Esophagus squamous epithelium (tissue), 5 donors: Measurements from ENCODE around the gene POU2F2. TPM values are rescaled to one million over a fixed set of nuclear protein-coding genes. Genes with fewer than 3 reads are reported as not detected.

Experiments
- DNase-seq: peaks from one replicate; lab custom pipeline; 2025; lab: John Stamatoyannopoulos, UW
- H3K27ac ChIP-seq, 4 donors: fragments of 200-600 bp; sonication (generic); one replicate each; pipeline ENCODE4 v1.5.1; 2016 to 2019; ENCODE audit warnings: mild to moderate bottlenecking in 1 of 4
- H3K27me3 ChIP-seq, 4 donors: fragments of 200-600 bp; sonication (generic); 1 replicate in 3 of 4; 2 replicates in 1 of 4; pipeline versions ENCODE4 v1.5.1 to v1.6.0; 2017 to 2021; ENCODE audit warnings: antibody characterized with exemption in 1 of 4
- H3K36me3 ChIP-seq, 3 donors: fragments of 200-600 bp; sonication (generic); one replicate each; pipeline ENCODE4 v1.5.1; 2016 to 2019
- H3K4me1 ChIP-seq, 3 donors: fragments of 200-600 bp; sonication (generic); one replicate each; pipeline ENCODE4 v1.5.1; 2017 to 2019
- H3K4me3 ChIP-seq, 4 donors: fragments of 200-600 bp; sonication (generic); 1 replicate in 3 of 4; 2 replicates in 1 of 4; pipeline ENCODE4 v1.5.1; 2016 to 2019; ENCODE audit warnings: mild to moderate bottlenecking in 2 of 4, moderate library complexity in 1 of 4
- H3K9me3 ChIP-seq, 3 donors: fragments of 200-600 bp; sonication (generic); one replicate each; pipeline ENCODE4 v1.5.1; 2016 to 2019
- POLR2A ChIP-seq, 4 donors: fragments of 450-650 bp; IDR thresholded peaks; one replicate each; pipeline ENCODE4 v1.6.1; 2017; ENCODE audit warnings: antibody characterized with exemption in 4 of 4, mild to moderate bottlenecking in 4 of 4, moderate library complexity in 3 of 4
- WGBS, 2 donors: methylation state at CpG; one replicate each; pipeline ENCODE4 v1.1.5; 2018; 5-methylcytosine and 5-hydroxymethylcytosine counted together
- intact Hi-C: fragments of 100-400 bp; cut with DNase I; formaldehyde crosslinking; loops from one replicate; pipeline ENCODE4 v1.15.0; 2022
- total RNA-seq, 4 donors: library from RNA; depleted of rRNA; stranded (reverse); fragments of >200 nt; gene quantifications; one replicate each; pipeline ENCODE4 v1.1.0, GENCODE V29; 2016
- TF ChIP-seq, protein P1 (sequence below), 6 experiments: fragments of 450-650 bp in 4 of 6; fragments of 200-600 bp in 2 of 6; sonication (generic) in 2 of 6; IDR thresholded peaks; one replicate each; pipeline ENCODE4 v1.5.1; 2016 to 2019; ENCODE audit warnings: antibody characterized with exemption in 6 of 6, mild to moderate bottlenecking in 4 of 6, moderate library complexity in 4 of 6
- donor health status: DM: yes; HTN: yes; CAD: no.

The POU2F2 gene
- total RNA-seq, 4 donors from 2014 or later, result 0.18 to 0.67 (median 0.57) TPM; not detected in 1

DNA sequence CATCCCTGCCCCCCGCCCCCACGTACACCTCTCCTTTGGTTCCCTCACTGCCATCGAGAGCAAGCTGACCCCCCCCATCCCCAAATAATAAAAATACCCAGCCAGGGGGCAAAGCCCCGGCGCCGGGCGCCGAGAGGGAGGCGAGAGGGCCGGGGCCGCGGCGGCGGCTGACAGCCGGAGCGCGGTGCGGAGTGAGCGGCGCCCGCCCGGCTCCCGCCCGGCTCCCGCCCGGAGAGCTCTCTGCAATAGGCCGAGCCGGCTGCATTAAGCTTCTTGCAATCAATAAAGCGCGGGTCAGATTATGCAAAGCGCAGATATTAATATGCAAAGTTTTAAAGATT, 44.4 kb upstream of the POU2F2 start:
- Histone ChIP-seq H3K27me3 (peaks cover 15 to 100% (median 28%) of the 10 kb centered on the region in 4 donors), H3K4me1 (peaks cover 0 to 22% (median 8%) of the 10 kb centered on the region in 3 donors), H3K27ac (peak overlapping the region in 1 of 4 donors; percentile 44), H3K4me3 (peak overlapping the region; percentile 22 to 69 (median 46)), H3K9me3 (no peaks in the 10 kb centered on the region), H3K36me3 (no peaks in the 10 kb centered on the region)
- intact Hi-C loops, result loop anchor here (5.0 kb wide), 1 partner anchor 44 kb away; the partner anchor contains the start of gene POU2F2
- no peak for TF ChIP-seq POLR2A (IDR thresholded peaks at IDR 0.05)
- TF ChIP-seq, protein P1, sequence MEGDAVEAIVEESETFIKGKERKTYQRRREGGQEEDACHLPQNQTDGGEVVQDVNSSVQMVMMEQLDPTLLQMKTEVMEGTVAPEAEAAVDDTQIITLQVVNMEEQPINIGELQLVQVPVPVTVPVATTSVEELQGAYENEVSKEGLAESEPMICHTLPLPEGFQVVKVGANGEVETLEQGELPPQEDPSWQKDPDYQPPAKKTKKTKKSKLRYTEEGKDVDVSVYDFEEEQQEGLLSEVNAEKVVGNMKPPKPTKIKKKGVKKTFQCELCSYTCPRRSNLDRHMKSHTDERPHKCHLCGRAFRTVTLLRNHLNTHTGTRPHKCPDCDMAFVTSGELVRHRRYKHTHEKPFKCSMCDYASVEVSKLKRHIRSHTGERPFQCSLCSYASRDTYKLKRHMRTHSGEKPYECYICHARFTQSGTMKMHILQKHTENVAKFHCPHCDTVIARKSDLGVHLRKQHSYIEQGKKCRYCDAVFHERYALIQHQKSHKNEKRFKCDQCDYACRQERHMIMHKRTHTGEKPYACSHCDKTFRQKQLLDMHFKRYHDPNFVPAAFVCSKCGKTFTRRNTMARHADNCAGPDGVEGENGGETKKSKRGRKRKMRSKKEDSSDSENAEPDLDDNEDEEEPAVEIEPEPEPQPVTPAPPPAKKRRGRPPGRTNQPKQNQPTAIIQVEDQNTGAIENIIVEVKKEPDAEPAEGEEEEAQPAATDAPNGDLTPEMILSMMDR (IDR thresholded peaks at IDR 0.05), result no peak
- DNase-seq, result no peak
- WGBS, 2 donors, result 0% methylated on average over 2 to 13 of the region's 31 CpGs

DNA sequence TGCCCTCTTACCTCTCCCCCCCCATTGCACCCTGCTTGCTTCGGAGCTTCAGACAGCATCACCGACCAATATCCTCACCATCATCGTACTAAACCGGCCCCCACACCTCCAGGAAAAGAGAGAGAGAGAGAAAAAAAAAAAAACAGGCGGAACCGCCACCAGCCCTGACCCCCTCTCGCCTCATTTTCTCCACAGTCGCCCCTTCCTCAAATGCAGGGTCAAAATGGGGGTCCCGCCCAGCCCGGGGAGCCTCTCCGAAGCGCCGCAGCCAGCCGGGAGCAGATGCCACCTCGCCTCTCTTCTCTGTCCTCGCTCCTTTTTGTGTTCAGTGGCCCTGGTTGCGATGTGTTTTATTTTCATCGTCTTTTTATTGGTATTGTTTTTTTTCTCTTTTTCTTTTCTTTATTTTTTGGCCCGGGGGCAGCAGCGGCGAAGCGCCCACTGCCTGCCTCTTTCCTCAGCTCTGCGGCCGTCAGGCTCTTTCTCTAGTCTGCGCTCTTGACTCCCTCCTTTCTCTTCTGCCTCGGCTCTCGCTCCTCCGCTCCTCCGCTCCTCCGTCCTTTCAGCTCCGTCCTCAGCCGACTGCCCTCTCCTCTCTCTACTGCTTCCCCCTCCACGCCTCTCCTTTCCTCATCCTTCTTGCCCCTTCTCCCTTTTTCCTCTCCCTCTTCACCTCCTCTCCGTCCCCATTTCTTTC, 43.9 kb upstream of the POU2F2 start:
- Histone ChIP-seq H3K27ac (peak overlapping the region in 1 of 4 donors; percentile 44), H3K9me3 (no peaks in the 10 kb centered on the region), H3K4me3 (peak overlapping the region; percentile 22 to 69 (median 46)), H3K36me3 (no peaks in the 10 kb centered on the region), H3K27me3 (peaks cover 15 to 98% (median 28%) of the 10 kb centered on the region in 4 donors), H3K4me1 (peaks cover 0 to 22% (median 8%) of the 10 kb centered on the region in 3 donors)
- DNase-seq, result no peak
- intact Hi-C loops, result loop anchor here (5.0 kb wide), 1 partner anchor 44 kb away; the partner anchor contains the start of gene POU2F2
- TF ChIP-seq, protein P1 (IDR thresholded peaks at IDR 0.05), result no peak
- TF ChIP-seq POLR2A (IDR thresholded peaks at IDR 0.05), result no peak
- WGBS, 2 donors, result 2% methylated on average over 33 to 34 of the region's 34 CpGs

DNA sequence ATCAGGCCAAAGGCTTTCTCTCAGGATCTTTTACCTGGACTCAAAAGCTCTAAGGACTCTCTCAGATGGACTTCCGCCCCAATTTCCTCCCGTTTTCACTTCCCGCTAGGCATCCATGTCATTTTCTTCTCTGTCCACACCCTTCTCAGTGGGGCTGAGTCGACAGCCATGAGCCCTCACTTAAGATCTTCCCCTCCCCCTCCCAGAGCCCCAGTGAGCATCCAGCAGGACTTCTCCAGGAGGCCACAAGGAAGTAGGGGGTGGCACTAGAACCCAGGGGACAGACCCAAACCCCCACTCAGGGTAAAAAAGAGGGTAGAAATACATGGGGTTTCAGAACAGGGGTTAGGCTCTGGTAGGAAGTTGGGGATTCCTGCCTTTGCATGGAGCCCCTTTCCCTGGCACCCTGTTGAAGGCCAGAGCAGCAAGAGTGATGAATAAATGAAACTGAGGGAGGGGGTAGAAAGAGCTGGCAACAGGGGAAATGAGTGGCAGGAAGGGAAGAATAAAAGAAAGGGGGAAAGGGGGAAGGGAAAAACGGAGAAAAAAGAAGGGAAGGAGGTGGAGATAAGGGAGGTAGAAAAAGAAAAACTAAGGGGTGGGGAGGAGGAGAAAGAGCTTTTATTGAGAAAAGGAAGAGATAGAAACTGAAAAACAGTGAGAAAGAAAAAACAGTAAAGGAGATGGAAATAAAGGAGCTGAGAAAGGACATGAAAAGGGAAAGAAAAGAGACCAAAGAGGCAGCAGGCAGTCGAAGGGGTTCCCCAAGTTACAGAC, 42.9 kb upstream of the POU2F2 start:
- H3K4me3 ChIP-seq, result no peak overlapping the region
- TF ChIP-seq, protein P1 (IDR thresholded peaks at IDR 0.05), result no peak
- no peak for TF ChIP-seq POLR2A (IDR thresholded peaks at IDR 0.05)
- peaks cover 15 to 89% (median 25%) of the 10 kb centered on the region in 4 donors for H3K27me3 ChIP-seq
- intact Hi-C loops, result loop anchor here (5.0 kb wide), 1 partner anchor 43 kb away; the partner anchor contains the start of gene POU2F2
- H3K9me3 ChIP-seq, result no peaks in the 10 kb centered on the region
- H3K36me3 ChIP-seq, result no peaks in the 10 kb centered on the region
- no peak for DNase-seq
- peaks cover 0 to 22% (median 8%) of the 10 kb centered on the region in 3 donors for H3K4me1 ChIP-seq
- 47 to 56% methylated on average over 6 of the region's 6 CpGs for WGBS, 2 donors
- H3K27ac ChIP-seq, result no peak overlapping the region

DNA sequence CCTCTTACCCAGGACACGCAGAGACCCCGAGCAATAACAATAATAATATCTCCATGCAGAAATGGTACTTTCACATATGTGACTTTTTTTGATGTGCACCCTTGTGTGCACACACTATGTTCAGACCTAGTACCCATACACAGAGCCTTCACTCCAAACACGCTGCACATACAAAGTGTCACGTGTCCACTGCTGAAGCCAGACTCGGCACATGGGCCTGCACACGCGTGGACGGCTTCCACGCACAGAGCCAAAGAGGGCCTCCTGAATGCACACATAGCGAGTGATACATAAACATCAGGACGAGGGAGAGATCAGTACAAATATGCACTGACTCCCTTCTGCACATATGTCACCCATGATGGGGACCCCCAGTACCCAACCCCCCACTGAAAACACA, 41.9 kb upstream of the POU2F2 start:
- intact Hi-C loops, result no loop called here
- H3K4me1 ChIP-seq, result peaks cover 0 to 22% (median 8%) of the 10 kb centered on the region in 3 donors
- H3K27ac ChIP-seq, result no peak overlapping the region
- TF ChIP-seq, protein P1 (IDR thresholded peaks at IDR 0.05), result no peak
- TF ChIP-seq POLR2A (IDR thresholded peaks at IDR 0.05), result no peak
- no peaks in the 10 kb centered on the region for H3K9me3 ChIP-seq
- DNase-seq, result no peak
- peaks cover 12 to 84% (median 18%) of the 10 kb centered on the region in 4 donors for H3K27me3 ChIP-seq
- H3K36me3 ChIP-seq, result no peaks in the 10 kb centered on the region
- H3K4me3 ChIP-seq, result no peak overlapping the region
- WGBS, 2 donors, result 84 to 87% methylated on average over 9 to 11 of the region's 11 CpGs
